Measurements from ENCODE around the gene RTL1.

DNA sequence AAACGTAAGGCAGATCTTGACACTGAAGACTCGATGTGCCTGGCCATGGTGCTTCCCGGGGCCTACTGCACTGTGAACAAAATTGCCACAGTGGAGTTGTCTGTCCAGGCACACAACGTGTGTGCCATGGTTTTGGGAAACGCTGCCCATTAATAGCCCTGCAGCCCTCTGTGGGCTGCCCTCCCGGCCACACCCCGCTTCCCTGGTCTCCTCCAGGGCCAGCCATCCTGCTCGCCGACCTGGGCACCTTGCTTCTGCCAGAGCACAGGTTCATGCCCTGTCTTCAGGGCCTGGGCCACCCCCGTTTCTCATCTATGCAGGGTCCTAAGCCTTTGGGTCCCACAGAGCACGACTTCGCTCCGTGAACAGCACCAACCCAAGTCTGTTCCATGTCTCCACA, 58.7 kb downstream of the RTL1 start:
- TF ChIP-seq, protein P1, sequence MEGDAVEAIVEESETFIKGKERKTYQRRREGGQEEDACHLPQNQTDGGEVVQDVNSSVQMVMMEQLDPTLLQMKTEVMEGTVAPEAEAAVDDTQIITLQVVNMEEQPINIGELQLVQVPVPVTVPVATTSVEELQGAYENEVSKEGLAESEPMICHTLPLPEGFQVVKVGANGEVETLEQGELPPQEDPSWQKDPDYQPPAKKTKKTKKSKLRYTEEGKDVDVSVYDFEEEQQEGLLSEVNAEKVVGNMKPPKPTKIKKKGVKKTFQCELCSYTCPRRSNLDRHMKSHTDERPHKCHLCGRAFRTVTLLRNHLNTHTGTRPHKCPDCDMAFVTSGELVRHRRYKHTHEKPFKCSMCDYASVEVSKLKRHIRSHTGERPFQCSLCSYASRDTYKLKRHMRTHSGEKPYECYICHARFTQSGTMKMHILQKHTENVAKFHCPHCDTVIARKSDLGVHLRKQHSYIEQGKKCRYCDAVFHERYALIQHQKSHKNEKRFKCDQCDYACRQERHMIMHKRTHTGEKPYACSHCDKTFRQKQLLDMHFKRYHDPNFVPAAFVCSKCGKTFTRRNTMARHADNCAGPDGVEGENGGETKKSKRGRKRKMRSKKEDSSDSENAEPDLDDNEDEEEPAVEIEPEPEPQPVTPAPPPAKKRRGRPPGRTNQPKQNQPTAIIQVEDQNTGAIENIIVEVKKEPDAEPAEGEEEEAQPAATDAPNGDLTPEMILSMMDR (IDR thresholded peaks at IDR 0.05): no peak
- TF ChIP-seq POLR2A (IDR thresholded peaks at IDR 0.05): no peak

Measured in Peyer's patch (tissue), 4 donors.